ENCODE measurements around the gene HOXC6.

HOXC6 gene

DNA sequence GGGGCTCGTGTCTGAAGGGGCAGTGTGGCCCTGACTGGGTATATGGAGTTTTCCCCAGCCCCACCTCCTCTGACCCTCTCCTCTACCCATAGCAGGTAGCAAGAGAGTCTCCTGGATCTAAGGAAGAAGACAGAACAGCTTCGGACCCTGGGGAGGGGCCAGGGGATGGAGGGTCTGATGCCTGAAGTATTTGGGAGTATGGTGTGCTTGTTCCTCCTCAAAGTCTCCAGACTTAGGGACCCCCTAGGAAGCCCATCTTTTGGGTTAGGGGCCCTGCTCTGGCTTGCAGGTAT, 20.0 kb upstream of the HOXC6 start:
- Histone ChIP-seq H3K27me3 (replicated peaks in 2 of 5; ENCODE audit: control insufficient read depth in 4 of 5, insufficient read depth in 5 of 5, low read length in 4 of 5) (peaks cover 14 to 98% (median 69%) of the 10 kb centered on the region in 5 experiments), H3K4me1 (ENCODE audit: control extremely low read depth in 1 of 4, control insufficient read depth in 4 of 4, insufficient read depth in 4 of 4, low read length in 3 of 4) (peaks cover 0 to 13% (median 8%) of the 10 kb centered on the region in 4 experiments), H3K36me3 (ENCODE audit: control insufficient read depth in 4 of 4, insufficient read depth in 4 of 4, low read length in 3 of 4) (no peaks in the 10 kb centered on the region), H3K4me3 (ENCODE audit: control insufficient read depth in 1 of 7, extremely low read depth in 1 of 7, insufficient read depth in 4 of 7, low read depth in 2 of 7, low read length in 6 of 7) (no peak overlapping the region), H3K27ac (ENCODE audit: insufficient read depth in 1 of 2, low read depth in 1 of 2, low read length in 2 of 2, poor library complexity in 1 of 2, severe bottlenecking in 2 of 2) (no peak overlapping the region), H3K9me3 (ENCODE audit: control extremely low read depth in 1 of 5, control insufficient read depth in 4 of 5, insufficient read depth in 2 of 5, low read depth in 1 of 5, low read length in 4 of 5) (no peaks in the 10 kb centered on the region)
- no peak for DNase-seq
- 33% methylated on average over 1 of the region's 2 CpGs for WGBS (ENCODE audit: insufficient coverage)
- ChIA-PET CTCF (interaction anchor here (0.9 to 6.7 kb wide), 8 partner anchors 15 to 207 kb away, joined by 3 to 101 read pairs (median 10); partner anchors contain the start of gene HOXC5), POLR2A (no interaction called here)

DNA sequence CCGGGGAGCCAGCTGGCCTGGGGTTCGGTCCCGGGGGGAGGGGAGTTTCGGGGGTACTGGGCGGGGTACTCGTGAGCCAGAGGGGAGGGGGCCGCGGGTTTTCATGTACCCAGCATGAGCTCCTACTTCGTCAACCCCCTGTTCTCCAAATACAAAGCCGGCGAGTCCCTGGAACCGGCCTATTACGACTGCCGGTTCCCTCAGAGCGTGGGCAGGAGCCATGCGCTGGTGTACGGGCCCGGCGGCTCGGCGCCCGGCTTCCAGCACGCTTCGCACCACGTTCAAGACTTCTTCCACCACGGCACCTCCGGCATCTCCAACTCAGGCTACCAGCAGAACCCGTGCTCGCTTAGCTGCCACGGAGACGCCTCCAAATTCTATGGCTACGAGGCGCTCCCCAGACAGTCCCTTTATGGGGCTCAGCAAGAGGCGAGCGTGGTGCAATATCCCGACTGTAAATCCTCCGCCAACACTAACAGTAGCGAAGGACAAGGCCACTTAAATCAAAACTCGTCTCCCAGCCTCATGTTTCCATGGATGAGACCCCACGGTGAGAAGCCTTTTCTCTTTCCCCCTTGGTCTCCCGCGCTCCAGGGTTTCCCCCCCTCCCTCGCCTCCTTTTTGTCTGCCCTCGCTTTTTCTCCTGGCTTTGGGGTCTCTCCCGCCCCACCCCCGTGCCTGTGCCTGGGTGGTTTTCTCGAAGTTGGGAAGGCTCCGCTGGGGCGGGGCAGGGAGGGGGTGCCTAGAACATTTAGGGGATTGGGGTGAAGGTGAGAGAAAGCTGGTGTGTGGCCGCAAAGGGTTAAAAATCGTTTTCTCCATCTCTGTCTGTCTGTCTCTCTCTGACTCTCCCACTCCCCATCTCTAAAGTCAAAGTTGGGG, 18.8 kb upstream of the HOXC6 start:
- Histone ChIP-seq H3K27ac (ENCODE audit: insufficient read depth in 1 of 2, low read depth in 1 of 2, low read length in 2 of 2, poor library complexity in 1 of 2, severe bottlenecking in 2 of 2) (no peak overlapping the region), H3K36me3 (ENCODE audit: control insufficient read depth in 4 of 4, insufficient read depth in 4 of 4, low read length in 3 of 4) (no peaks in the 10 kb centered on the region), H3K4me3 (ENCODE audit: control insufficient read depth in 1 of 7, extremely low read depth in 1 of 7, insufficient read depth in 4 of 7, low read depth in 2 of 7, low read length in 6 of 7) (no peak overlapping the region), H3K27me3 (replicated peaks in 2 of 5; ENCODE audit: control insufficient read depth in 4 of 5, insufficient read depth in 5 of 5, low read length in 4 of 5) (peaks cover 14 to 98% (median 67%) of the 10 kb centered on the region in 5 experiments), H3K4me1 (ENCODE audit: control extremely low read depth in 1 of 4, control insufficient read depth in 4 of 4, insufficient read depth in 4 of 4, low read length in 3 of 4) (peaks cover 0 to 15% (median 9%) of the 10 kb centered on the region in 4 experiments), H3K9me3 (ENCODE audit: control extremely low read depth in 1 of 5, control insufficient read depth in 4 of 5, insufficient read depth in 2 of 5, low read depth in 1 of 5, low read length in 4 of 5) (no peaks in the 10 kb centered on the region)
- CTCF ChIA-PET: interaction anchor here (0.6 to 6.3 kb wide), 12 partner anchors 16 to 209 kb away, joined by 3 to 59 read pairs (median 6); partner anchors contain the start of gene HOXC5
- POLR2A ChIA-PET: interaction anchor here (0.6 kb wide), 1 partner anchor 14 kb away, joined by 3 read pairs; no protein-coding TSS in a partner anchor
- 4% methylated on average over 27 of the region's 51 CpGs for WGBS (ENCODE audit: insufficient coverage)
- DNase-seq: peak in 2 of 3 donors; percentile 44 to 49

DNA sequence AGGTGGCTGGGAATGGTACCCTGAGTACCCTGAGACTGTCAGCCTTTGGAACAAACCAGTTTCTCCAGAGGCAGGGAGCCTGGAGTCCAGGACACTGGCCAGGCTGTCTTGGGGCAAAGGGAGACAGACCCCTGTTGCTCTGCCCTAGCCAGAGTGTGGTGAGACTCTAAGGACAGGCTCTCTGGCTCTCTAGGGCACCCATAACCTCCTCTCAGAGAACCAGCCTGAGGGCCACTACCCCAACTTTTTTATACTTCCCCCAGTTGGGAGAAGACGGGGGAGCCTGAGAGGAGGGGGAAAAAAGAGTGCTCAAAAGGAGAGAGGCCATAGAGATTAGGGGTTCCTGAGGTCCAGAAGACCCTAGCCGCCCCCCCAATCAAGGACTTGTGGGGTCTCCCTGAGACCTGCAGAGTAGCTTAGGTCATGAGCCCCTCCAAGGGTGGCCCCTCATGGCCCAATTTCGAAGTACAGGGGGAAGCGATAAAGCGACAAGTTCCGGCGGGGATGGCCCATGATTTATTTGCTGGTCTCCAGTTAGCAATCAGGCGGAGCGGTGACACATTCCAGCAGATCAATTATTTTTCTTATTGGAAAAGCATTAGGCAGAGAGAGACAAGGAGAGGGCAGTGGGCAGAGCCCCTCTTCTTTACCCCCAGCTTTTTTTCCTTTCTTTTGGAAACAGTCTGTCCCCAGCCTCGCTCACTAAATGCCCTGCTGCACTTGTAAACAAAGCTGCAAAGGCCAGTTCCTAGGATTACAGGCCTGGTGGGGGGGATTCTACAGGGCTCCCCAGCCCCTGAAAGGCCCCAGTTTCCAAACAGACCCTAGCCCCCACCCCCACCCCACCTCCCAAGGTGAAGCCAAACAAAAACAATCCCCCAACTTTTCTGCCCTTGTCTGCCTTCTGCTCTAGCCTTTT, 17.9 kb upstream of the HOXC6 start:
- H3K4me3 ChIP-seq (ENCODE audit: control insufficient read depth in 1 of 7, extremely low read depth in 1 of 7, insufficient read depth in 4 of 7, low read depth in 2 of 7, low read length in 6 of 7): no peak overlapping the region
- CTCF ChIA-PET: interaction anchor here (1.2 to 1.4 kb wide), 3 partner anchors 16 to 190 kb away, joined by 4 to 6 read pairs (median 4); no protein-coding TSS in a partner anchor
- H3K4me1 ChIP-seq (ENCODE audit: control extremely low read depth in 1 of 4, control insufficient read depth in 4 of 4, insufficient read depth in 4 of 4, low read length in 3 of 4): peaks cover 0 to 16% (median 9%) of the 10 kb centered on the region in 4 experiments
- DNase-seq: no peak
- H3K27ac ChIP-seq (ENCODE audit: insufficient read depth in 1 of 2, low read depth in 1 of 2, low read length in 2 of 2, poor library complexity in 1 of 2, severe bottlenecking in 2 of 2): no peak overlapping the region
- H3K36me3 ChIP-seq (ENCODE audit: control insufficient read depth in 4 of 4, insufficient read depth in 4 of 4, low read length in 3 of 4): no peaks in the 10 kb centered on the region
- 17% methylated on average over 8 of the region's 10 CpGs for WGBS (ENCODE audit: insufficient coverage)
- no peaks in the 10 kb centered on the region for H3K9me3 ChIP-seq (ENCODE audit: control extremely low read depth in 1 of 5, control insufficient read depth in 4 of 5, insufficient read depth in 2 of 5, low read depth in 1 of 5, low read length in 4 of 5)
- H3K27me3 ChIP-seq (replicated peaks in 2 of 5; ENCODE audit: control insufficient read depth in 4 of 5, insufficient read depth in 5 of 5, low read length in 4 of 5): peaks cover 14 to 98% (median 67%) of the 10 kb centered on the region in 5 experiments
- POLR2A ChIA-PET: no interaction called here

DNA sequence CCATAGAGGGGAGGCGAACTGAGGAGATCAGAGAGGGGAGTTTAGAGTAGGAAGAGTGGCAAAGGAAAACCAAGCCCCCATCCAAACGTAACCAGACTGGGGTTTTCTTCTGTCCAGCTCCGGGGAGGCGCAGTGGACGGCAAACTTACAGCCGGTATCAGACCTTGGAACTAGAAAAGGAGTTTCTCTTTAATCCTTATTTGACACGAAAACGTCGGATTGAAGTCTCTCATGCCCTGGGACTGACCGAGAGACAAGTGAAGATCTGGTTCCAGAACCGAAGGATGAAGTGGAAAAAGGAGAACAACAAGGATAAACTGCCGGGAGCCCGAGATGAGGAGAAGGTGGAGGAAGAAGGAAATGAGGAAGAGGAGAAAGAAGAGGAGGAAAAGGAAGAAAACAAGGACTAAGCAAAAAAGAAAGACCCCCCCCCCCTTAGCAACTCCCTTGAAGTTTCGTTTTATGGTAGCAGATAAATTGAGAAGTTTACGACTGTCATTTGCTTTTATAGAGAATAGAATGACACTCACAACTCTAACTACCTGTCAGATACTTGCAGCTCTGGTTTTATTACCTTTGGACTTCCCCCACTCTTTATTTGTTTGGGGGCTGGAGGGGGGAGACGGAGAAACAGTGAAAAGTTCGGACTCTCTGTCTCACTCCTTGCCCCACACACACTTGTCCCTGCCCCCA, 17.1 kb upstream of the HOXC6 start:
- Histone ChIP-seq H3K4me3 (ENCODE audit: control insufficient read depth in 1 of 7, extremely low read depth in 1 of 7, insufficient read depth in 4 of 7, low read depth in 2 of 7, low read length in 6 of 7) (no peak overlapping the region), H3K4me1 (ENCODE audit: control extremely low read depth in 1 of 4, control insufficient read depth in 4 of 4, insufficient read depth in 4 of 4, low read length in 3 of 4) (peaks cover 0 to 12% (median 7%) of the 10 kb centered on the region in 4 experiments), H3K36me3 (ENCODE audit: control insufficient read depth in 4 of 4, insufficient read depth in 4 of 4, low read length in 3 of 4) (no peaks in the 10 kb centered on the region), H3K27me3 (replicated peaks in 2 of 5; ENCODE audit: control insufficient read depth in 4 of 5, insufficient read depth in 5 of 5, low read length in 4 of 5) (peaks cover 15 to 98% (median 70%) of the 10 kb centered on the region in 5 experiments), H3K9me3 (ENCODE audit: control extremely low read depth in 1 of 5, control insufficient read depth in 4 of 5, insufficient read depth in 2 of 5, low read depth in 1 of 5, low read length in 4 of 5) (no peaks in the 10 kb centered on the region), H3K27ac (ENCODE audit: insufficient read depth in 1 of 2, low read depth in 1 of 2, low read length in 2 of 2, poor library complexity in 1 of 2, severe bottlenecking in 2 of 2) (no peak overlapping the region)
- ChIA-PET CTCF (interaction anchor here (1.3 to 1.4 kb wide), 2 partner anchors 15 to 189 kb away, joined by 4 to 6 read pairs; no protein-coding TSS in a partner anchor), POLR2A (no interaction called here)
- no peak for DNase-seq
- WGBS (ENCODE audit: insufficient coverage): 6% methylated on average over 10 of the region's 17 CpGs

DNA sequence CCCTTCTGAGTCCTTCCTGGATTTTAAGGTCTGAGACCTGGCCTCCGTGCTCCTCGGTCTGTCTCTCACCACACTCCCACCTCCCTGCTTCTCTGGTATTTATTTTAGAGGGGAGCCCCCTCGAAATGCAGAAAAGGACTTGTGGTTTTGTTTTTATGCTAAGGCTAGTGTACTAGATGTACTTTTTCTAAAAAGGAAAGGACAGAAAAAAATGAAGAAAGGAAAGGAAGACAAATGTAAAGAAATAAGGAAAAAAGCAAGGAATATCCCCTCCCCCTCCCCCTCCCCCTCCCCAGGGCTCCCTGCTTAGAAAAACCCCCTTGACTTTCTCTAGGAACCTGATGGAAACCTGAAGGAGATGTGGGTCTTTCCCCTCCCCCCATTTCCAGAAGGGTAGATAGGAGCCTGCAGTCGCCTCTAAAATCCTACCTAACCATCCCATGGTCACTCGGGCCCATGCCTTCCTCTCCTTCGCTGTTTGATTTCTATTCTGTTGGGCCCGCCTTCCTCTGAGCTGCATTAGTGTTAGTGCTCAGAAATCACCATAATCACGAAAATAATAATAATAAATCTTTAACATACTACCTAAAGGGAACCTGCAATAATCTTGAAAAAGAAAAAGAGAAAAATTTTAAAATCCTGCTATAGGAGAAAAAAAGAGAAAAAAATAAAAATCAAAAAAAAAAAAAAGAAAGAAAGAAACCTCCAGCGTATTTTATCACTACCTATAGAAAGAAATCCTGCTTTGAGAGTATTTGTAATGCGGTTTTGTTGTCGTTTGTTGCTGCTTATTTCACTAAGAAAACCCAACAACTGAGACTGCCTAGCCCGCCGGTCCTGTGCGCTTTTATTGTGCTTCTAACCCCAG, 16.3 kb upstream of the HOXC6 start:
- POLR2A ChIA-PET: interaction anchor here (0.7 kb wide), 1 partner anchor 189 kb away, joined by 3 read pairs; no protein-coding TSS in a partner anchor
- H3K9me3 ChIP-seq (ENCODE audit: control extremely low read depth in 1 of 5, control insufficient read depth in 4 of 5, insufficient read depth in 2 of 5, low read depth in 1 of 5, low read length in 4 of 5): peaks cover 0 to 4% (median 0%) of the 10 kb centered on the region in 5 experiments
- peaks cover 0 to 7% (median 3%) of the 10 kb centered on the region in 4 experiments for H3K4me1 ChIP-seq (ENCODE audit: control extremely low read depth in 1 of 4, control insufficient read depth in 4 of 4, insufficient read depth in 4 of 4, low read length in 3 of 4)
- H3K27me3 ChIP-seq (replicated peaks in 2 of 5; ENCODE audit: control insufficient read depth in 4 of 5, insufficient read depth in 5 of 5, low read length in 4 of 5): peaks cover 16 to 97% (median 67%) of the 10 kb centered on the region in 5 experiments
- H3K36me3 ChIP-seq (ENCODE audit: control insufficient read depth in 4 of 4, insufficient read depth in 4 of 4, low read length in 3 of 4): no peaks in the 10 kb centered on the region
- no peak for DNase-seq
- H3K4me3 ChIP-seq (ENCODE audit: control insufficient read depth in 1 of 7, extremely low read depth in 1 of 7, insufficient read depth in 4 of 7, low read depth in 2 of 7, low read length in 6 of 7): no peak overlapping the region
- no peak overlapping the region for H3K27ac ChIP-seq (ENCODE audit: insufficient read depth in 1 of 2, low read depth in 1 of 2, low read length in 2 of 2, poor library complexity in 1 of 2, severe bottlenecking in 2 of 2)
- no CpG with 5 or more reads among the region's 14 CpGs for WGBS (ENCODE audit: insufficient coverage)
- CTCF ChIA-PET: interaction anchor here (0.9 to 2.1 kb wide), 4 partner anchors 11 to 196 kb away, joined by 3 to 11 read pairs (median 4); no protein-coding TSS in a partner anchor
